HG02840 (cell line): ENCODE measurements around the gene DOCK8.

Source experiments
- ATAC-seq: cut with Tn5 transposase; IDR thresholded peaks from one replicate; pipeline ENCODE4 v1.9.1; 2021; ENCODE audit warnings: mild to moderate bottlenecking, moderate library complexity, moderate number of reproducible peaks; ENCODE audit not compliant: unreplicated experiment, low FRiP score

The DOCK8 gene

GRCh38 chr9:447230-448025 is 232.8 kb downstream of the DOCK8 start:
- no peak for ATAC-seq

DNA sequence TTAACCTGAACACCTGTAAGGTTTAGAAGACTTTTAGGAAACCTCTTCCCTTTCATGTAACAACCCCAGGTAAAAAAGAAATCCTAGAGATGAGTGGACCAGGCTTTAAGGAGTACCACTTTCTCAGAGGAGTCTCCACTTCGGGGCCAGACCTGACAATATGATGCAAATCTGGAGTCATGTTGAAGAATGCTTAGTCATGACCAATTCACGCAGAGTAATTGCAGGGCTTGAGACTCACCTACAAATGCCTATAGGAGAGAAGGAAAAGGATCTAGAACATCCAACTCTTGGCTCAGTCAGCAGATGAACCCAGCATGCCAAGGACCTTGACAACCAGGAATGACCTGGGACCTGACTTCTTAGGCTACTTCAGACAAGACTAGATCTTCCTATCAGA is 235.4 kb downstream of the DOCK8 start:
- no peak for ATAC-seq

- ATAC-seq: no peak
Observed at GRCh38 chr9:450561-450960, 235.9 kb downstream of the DOCK8 start.

DNA sequence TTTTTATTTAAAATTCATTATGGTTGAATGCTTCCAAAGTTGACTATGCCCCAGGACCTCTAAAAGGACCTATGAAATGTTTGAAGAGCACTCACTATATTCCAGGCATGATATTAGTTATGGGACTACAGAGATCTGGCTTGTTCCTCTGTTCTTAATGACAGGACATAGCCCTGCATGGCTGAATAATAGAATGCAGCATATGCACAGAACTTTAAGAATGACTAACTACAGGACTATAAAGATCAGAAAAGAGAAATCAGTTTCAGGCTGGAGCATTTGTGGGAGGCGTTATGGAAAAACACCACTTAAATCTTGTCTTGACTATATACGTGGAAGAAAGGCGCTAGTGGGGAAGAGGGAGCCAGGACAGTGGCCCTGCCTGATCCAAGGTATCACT is 239.2 kb downstream of the DOCK8 start:
- ATAC-seq: no peak

GRCh38 chr9:456365-456764 is 241.7 kb downstream of the DOCK8 start:
- no peak for ATAC-seq

GRCh38 chr9:458590-458989 is 243.9 kb downstream of the DOCK8 start:
- ATAC-seq: no peak

DNA sequence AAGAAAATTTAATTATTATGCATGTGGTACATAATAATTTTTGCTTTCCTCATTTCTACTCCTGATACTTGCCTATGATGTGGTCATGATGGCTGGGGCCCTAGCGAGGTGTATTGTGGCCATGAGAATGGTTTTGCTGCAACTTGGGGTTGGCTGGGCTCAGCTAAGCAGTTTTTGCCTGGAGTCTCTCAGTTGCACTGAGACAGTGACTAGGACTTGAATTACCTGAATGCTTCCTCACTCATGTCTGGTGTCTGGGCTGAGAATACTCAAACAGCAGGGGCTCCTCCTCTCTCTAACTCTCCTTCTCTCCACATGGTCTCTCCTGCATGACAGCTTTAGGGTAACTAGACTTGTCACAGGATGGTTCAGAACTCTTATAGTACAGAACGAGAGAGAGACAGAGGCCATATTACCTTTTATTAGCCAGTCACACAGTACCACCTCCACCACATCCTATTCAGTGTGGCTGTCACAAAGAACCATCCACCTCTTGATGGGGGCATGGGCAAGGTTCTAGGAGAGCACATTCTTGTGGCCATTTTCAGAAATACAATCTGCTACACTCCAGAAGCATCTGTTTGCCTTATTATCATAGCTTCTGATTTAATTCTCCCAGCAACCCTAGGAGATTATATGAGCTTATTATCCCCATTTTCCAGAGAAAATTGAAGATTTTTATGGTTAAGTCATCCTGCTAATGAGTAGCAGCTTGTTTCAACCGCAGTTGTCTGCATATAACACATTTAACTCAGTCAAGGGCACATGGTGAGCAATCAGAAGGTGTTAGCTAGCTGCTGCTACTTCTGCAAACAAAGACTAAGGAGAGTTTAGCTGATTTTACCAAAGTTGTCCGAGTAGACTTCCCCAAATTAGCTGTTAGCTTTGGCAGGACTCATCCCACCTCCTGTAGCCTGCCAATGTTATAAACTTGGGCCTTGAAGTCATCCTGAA is 245.1 kb downstream of the DOCK8 start:
- no peak for ATAC-seq

GRCh38 chr9:462121-462520 is 247.5 kb downstream of the DOCK8 start:
- ATAC-seq: no peak

DNA sequence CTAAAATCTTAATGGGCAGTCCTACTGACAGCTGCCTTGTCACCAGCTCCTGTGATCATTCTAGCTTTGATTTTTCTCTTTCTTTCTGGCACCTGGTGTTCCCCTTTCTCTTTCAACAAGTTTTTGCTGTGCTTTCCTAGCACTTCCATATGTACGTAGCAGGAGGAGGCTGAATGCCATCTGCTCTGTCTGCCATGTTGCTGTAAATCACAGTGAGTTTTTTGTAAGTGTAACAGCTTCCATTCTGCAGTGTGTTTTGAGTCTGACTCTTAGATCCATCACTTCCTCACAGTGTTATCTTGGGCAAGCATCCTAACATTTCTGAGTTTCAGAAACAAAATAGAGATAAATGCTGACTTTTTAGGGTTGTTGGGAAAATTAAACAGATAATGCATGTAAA is 247.9 kb downstream of the DOCK8 start:
- no peak for ATAC-seq

GRCh38 chr9:463455-464171 is 248.9 kb downstream of the DOCK8 start:
- no peak for ATAC-seq

DNA sequence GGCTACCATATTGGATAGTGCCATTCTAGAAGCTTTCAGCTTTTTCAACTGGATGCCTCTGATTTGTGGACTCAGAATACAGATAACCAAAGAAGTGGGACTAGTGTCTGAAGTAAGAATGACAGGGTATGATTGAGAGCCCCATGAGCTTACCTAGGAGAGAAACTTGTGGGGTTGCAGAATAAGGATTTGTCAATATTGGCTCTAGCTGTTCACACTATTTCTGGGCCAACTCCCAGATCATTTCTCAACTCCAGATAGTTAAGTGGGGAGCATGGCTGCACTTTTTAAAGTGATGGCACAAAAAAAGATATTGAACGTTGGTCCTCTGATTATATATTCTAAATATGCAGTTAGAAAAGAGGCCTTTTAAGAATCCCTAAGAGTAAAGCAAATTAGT is 252.1 kb downstream of the DOCK8 start:
- no peak for ATAC-seq

DNA sequence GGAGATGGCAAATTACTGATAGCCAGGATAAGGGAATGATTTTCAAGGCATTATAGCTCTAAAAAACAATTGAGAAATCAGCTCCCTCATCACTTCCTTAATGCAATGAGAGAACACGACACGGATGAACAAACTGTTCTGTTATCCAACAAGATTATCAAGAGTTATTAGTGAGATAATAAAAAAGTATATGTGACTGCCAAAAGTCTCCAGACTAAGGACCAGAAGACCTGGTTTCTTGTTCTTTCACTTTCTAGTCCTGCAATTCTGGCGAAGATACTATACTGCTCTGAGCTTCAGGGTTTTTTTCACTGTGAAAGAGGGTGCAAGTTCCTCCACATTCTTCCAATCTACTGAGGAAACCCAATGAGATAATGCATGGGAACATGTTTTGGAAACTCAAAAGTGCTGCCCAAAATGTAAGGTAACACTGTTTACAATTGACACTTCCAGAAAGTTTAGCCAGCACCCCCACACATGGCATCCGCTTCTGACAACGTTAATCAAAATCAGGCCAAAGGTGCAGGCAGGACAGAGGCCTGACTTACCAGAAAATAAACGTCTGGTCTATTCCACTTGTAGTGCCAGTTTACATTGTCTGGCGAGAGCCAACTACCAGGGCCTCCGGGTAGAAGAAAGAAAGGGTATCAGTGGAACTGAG is 254.2 kb downstream of the DOCK8 start:
- ATAC-seq: no peak

DNA sequence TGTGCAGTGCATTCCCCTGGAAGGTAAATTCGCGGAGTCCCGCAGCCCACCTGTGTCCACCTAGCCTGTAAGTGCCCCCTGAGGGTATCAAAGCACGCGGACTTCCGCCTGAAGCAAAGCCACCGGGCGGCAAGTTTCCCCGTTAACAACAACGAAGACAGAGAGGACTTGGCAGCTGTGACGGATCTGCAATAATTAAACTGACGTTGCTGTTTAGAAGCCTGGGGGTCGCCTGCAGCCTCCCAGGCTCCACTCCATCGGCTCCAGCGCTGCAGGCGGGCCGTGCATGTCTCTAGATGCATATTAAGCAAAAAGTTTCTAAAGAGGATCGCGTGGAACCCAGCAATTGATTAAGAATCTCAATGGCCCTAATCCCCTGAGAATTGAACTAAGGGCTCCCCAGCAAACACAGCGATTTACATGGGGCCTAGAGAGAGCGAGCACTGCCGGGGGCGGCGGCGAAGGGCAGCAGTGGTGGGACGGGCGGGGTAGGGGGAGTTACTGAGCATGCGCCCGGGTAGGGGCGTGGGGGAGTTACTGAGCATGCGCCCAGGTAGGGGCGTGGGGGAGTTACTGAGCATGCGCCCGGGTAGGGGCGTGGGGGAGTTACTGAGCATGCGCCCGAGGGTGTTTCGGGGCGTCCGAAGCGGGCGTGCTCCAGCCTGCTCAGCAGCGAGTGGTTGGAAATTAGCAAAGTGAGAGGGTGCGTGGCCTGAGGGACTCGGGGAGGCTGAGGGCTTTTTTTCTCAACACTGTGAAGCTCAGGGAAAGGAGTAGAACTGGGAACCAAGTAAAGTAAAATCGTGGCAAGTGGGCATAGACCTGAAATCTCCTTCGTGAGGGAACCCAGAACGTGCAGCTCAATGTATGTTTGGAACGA is 255.2 kb downstream of the DOCK8 start:
- ATAC-seq: peak; percentile 90

GRCh38 chr9:470552-471194 is 256.0 kb downstream of the DOCK8 start:
- peak; percentile 7 for ATAC-seq

- ATAC-seq: no peak
Observed at GRCh38 chr9:471320-471719, 256.7 kb downstream of the DOCK8 start.

- no peak for ATAC-seq
Observed at GRCh38 chr9:472479-473075, 257.9 kb downstream of the DOCK8 start.

GRCh38 chr9:477193-477592 is 262.5 kb downstream of the DOCK8 start:
- ATAC-seq: no peak

- ATAC-seq: no peak
Observed at GRCh38 chr9:479304-479970, 264.8 kb downstream of the DOCK8 start.
